Neural cell (in vitro differentiated cells): Measurements from ENCODE around the gene SLN. TPM values are rescaled to one million over a fixed set of nuclear protein-coding genes. Genes with fewer than 3 reads are reported as not detected.

Experiments used
- H2AFZ ChIP-seq: fragments of 200-600, 300-800 bp; sonication (generic), shearing (Covaris generic); 2 replicates; pipeline ENCODE4 v1.6.0; 2014; ENCODE audit warnings: low read depth, mild to moderate bottlenecking, antibody characterized with exemption, low read length, moderate library complexity
- H3F3A ChIP-seq: fragments of 200-600 bp; shearing (Covaris generic); 2 replicates; pipeline ENCODE4 v1.6.1; 2016; ENCODE audit warnings: mild to moderate bottlenecking, moderate library complexity, mixed read lengths, antibody characterized with exemption, low read length; ENCODE audit not compliant: insufficient read depth, poor library complexity, severe bottlenecking
- H3K27ac ChIP-seq: fragments of 200-600, 300-800 bp; sonication (generic), shearing (Covaris generic); 2 replicates; pipeline ENCODE4 v1.5.1; 2014; ENCODE audit warnings: mild to moderate bottlenecking, low read length, moderate library complexity
- H3K27me3 ChIP-seq: fragments of 300-800, 200-600 bp; sonication (generic), shearing (Covaris generic); 2 replicates; pipeline ENCODE4 v1.6.0; 2014; ENCODE audit warnings: mild to moderate bottlenecking, low read depth, low read length, moderate library complexity; ENCODE audit not compliant: insufficient read depth
- H3K36me3 ChIP-seq: fragments of 300-800, 200-600 bp; sonication (generic), shearing (Covaris generic); 2 replicates; pipeline ENCODE4 v1.5.1; 2014; ENCODE audit warnings: mild to moderate bottlenecking, antibody characterized with exemption, low read length, moderate library complexity; ENCODE audit not compliant: insufficient read depth
- H3K4me2 ChIP-seq: fragments of 300-800, 200-600 bp; sonication (generic), shearing (Covaris generic); 2 replicates; pipeline ENCODE4 v1.6.0; 2014; ENCODE audit warnings: mild to moderate bottlenecking, low read length
- H3K4me3 ChIP-seq: fragments of 300-800, 200-600 bp; sonication (generic), shearing (Covaris generic); 2 replicates; pipeline ENCODE4 v1.5.1; 2014; ENCODE audit warnings: mild to moderate bottlenecking, low read length, moderate library complexity
- H3K79me2 ChIP-seq: fragments of 200-600 bp; shearing (Covaris generic); replicated peaks from 2 replicates; pipeline ENCODE4 v1.6.0; 2014; ENCODE audit warnings: mild to moderate bottlenecking, low read length, moderate library complexity; ENCODE audit not compliant: insufficient read depth
- H3K9ac ChIP-seq: fragments of 300-800, 200-600 bp; sonication (generic), shearing (Covaris generic); 2 replicates; pipeline ENCODE4 v1.6.1; 2016; ENCODE audit warnings: mild to moderate bottlenecking, low read length, mixed read lengths
- H3K9me2 ChIP-seq: fragments of 200-600 bp; shearing (Covaris generic); 2 replicates; pipeline ENCODE4 v1.6.1; 2016; ENCODE audit warnings: mild to moderate bottlenecking, low read length, mixed read lengths; ENCODE audit not compliant: insufficient read depth
- H3K9me3 ChIP-seq: fragments of 200-600, 300-800 bp; sonication (generic), shearing (Covaris generic); 2 replicates; pipeline ENCODE4 v1.6.1; 2016; ENCODE audit warnings: mild to moderate bottlenecking, mixed run types, low read length, moderate library complexity, mixed read lengths
- H4K20me1 ChIP-seq: fragments of 200-600 bp; shearing (Covaris generic); 2 replicates; pipeline ENCODE4 v1.6.1; 2016; ENCODE audit warnings: mild to moderate bottlenecking, mixed run types; ENCODE audit not compliant: insufficient read depth
- EP300 ChIP-seq: fragments of 450-650 bp; conservative IDR thresholded peaks from 2 replicates; pipeline ENCODE4 v1.6.1; 2014; ENCODE audit warnings: antibody characterized with exemption, mild to moderate bottlenecking, moderate library complexity; ENCODE audit not compliant: poor library complexity, severe bottlenecking
- EZH2 ChIP-seq: fragments of 200-600, 300-800 bp; shearing (Covaris generic), sonication (generic); IDR thresholded peaks from 2 replicates; pipeline ENCODE4 v1.6.1; 2014; ENCODE audit warnings: antibody characterized with exemption, low read length, borderline replicate concordance, mild to moderate bottlenecking; ENCODE audit not compliant: insufficient read depth, poor library complexity, severe bottlenecking
- MXI1 ChIP-seq: fragments of 450-650 bp; conservative IDR thresholded peaks from 2 replicates; pipeline ENCODE4 v1.6.1; 2014; ENCODE audit warnings: antibody characterized with exemption, mild to moderate bottlenecking; ENCODE audit not compliant: poor library complexity, severe bottlenecking
- POLR2AphosphoS5 ChIP-seq: IDR thresholded peaks from 2 replicates; pipeline ENCODE4 v1.6.1; 2012
- RAD21 ChIP-seq: fragments of 450-650 bp; conservative IDR thresholded peaks from 2 replicates; pipeline ENCODE4 v1.6.1; 2014; ENCODE audit warnings: antibody characterized with exemption, mild to moderate bottlenecking, moderate library complexity
- SMC3 ChIP-seq: fragments of 450-650 bp; conservative IDR thresholded peaks from 2 replicates; pipeline ENCODE4 v1.6.1; 2014; ENCODE audit warnings: antibody characterized with exemption, mild to moderate bottlenecking, moderate library complexity; ENCODE audit not compliant: poor library complexity
- TAF1 ChIP-seq: IDR thresholded peaks from 2 replicates; pipeline ENCODE4 v1.6.1; 2012; ENCODE audit warnings: low read depth
- polyA plus RNA-seq: library from polyadenylated mRNA; depleted of rRNA; stranded (reverse); fragments of >200 nt; gene quantifications from 2 replicates; pipeline ENCODE4 v1.2.3, GENCODE V29; 2014
- TF ChIP-seq, protein P1 (sequence below): IDR thresholded peaks from 2 replicates; pipeline ENCODE4 v1.6.1; 2012; ENCODE audit warnings: borderline replicate concordance
- TF ChIP-seq, protein P2 (sequence below): fragments of 450-650 bp; IDR thresholded peaks from 2 replicates; pipeline ENCODE4 v1.5.1; 2014; ENCODE audit warnings: antibody characterized with exemption, mild to moderate bottlenecking, moderate library complexity; ENCODE audit not compliant: poor library complexity, severe bottlenecking

SLN gene
- polyA plus RNA-seq, 1 donor from 2014 or later, result not detected

DNA sequence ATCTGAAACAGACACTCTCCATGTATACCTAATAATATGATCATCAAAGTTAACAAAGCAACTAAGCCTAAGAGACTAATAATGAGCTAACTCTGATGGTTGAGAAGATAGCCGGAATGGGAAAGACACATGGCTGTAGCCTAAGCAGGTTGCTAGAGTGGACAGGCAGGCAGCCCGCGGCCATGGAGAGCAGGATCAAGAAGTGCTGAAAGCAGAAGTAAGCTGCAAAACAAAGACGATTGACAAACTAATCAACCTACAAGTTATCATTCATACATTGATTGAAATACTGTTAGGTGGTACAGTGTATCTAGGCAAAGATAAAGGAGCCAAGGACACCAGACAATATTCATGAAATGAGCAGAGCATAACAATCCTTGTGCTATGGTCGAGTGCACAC lies 29.3 kb downstream of the SLN start:
- no peaks in the 10 kb centered on the region for H3F3A ChIP-seq
- TF ChIP-seq POLR2AphosphoS5, result no peak
- no peak for TF ChIP-seq SMC3
- TF ChIP-seq MXI1, result no peak
- TF ChIP-seq, protein P1, sequence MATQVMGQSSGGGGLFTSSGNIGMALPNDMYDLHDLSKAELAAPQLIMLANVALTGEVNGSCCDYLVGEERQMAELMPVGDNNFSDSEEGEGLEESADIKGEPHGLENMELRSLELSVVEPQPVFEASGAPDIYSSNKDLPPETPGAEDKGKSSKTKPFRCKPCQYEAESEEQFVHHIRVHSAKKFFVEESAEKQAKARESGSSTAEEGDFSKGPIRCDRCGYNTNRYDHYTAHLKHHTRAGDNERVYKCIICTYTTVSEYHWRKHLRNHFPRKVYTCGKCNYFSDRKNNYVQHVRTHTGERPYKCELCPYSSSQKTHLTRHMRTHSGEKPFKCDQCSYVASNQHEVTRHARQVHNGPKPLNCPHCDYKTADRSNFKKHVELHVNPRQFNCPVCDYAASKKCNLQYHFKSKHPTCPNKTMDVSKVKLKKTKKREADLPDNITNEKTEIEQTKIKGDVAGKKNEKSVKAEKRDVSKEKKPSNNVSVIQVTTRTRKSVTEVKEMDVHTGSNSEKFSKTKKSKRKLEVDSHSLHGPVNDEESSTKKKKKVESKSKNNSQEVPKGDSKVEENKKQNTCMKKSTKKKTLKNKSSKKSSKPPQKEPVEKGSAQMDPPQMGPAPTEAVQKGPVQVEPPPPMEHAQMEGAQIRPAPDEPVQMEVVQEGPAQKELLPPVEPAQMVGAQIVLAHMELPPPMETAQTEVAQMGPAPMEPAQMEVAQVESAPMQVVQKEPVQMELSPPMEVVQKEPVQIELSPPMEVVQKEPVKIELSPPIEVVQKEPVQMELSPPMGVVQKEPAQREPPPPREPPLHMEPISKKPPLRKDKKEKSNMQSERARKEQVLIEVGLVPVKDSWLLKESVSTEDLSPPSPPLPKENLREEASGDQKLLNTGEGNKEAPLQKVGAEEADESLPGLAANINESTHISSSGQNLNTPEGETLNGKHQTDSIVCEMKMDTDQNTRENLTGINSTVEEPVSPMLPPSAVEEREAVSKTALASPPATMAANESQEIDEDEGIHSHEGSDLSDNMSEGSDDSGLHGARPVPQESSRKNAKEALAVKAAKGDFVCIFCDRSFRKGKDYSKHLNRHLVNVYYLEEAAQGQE, result no peak
- TF ChIP-seq EP300, result no peak
- TF ChIP-seq, protein P2, sequence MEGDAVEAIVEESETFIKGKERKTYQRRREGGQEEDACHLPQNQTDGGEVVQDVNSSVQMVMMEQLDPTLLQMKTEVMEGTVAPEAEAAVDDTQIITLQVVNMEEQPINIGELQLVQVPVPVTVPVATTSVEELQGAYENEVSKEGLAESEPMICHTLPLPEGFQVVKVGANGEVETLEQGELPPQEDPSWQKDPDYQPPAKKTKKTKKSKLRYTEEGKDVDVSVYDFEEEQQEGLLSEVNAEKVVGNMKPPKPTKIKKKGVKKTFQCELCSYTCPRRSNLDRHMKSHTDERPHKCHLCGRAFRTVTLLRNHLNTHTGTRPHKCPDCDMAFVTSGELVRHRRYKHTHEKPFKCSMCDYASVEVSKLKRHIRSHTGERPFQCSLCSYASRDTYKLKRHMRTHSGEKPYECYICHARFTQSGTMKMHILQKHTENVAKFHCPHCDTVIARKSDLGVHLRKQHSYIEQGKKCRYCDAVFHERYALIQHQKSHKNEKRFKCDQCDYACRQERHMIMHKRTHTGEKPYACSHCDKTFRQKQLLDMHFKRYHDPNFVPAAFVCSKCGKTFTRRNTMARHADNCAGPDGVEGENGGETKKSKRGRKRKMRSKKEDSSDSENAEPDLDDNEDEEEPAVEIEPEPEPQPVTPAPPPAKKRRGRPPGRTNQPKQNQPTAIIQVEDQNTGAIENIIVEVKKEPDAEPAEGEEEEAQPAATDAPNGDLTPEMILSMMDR, result no peak
- TF ChIP-seq EZH2, result no peak
- TF ChIP-seq RAD21, result no peak
- no peak for TF ChIP-seq TAF1
- H3K9me3 ChIP-seq, result no peaks in the 10 kb centered on the region

DNA sequence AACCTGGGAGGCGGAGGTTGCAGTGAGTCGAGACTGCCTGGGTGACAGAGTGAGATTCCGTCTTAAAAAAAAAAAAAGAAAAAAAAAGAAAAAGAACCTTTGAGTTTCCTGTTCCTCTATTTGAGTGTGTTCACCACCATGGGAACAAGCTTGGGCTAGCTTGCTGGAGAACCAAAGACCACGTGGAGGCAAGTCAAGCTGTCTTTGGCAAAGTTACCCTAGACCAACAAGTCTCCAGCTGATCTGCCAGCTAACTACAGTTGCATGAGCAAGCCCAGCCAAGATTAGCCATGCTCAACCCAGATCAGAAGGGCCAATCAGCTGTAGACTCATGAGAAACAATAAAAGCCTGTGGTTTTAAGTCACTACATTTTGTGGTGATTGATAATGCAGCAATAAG lies 29.7 kb downstream of the SLN start:
- Histone ChIP-seq H4K20me1 (no peaks in the 10 kb centered on the region), H3K4me3 (no peak overlapping the region), H3K36me3 (no peaks in the 10 kb centered on the region), H3K9me2 (no peaks in the 10 kb centered on the region), H3K79me2 (no peaks in the 10 kb centered on the region), H3K9me3 (no peaks in the 10 kb centered on the region), H2AFZ (no peak overlapping the region), H3K27ac (no peak overlapping the region), H3F3A (no peaks in the 10 kb centered on the region), H3K4me2 (no peak overlapping the region), H3K27me3 (no peaks in the 10 kb centered on the region), H3K9ac (no peak overlapping the region)
- TF ChIP-seq TAF1, result no peak
- no peak for TF ChIP-seq EZH2
- TF ChIP-seq SMC3, result no peak
- TF ChIP-seq, protein P2, result no peak
- no peak for TF ChIP-seq POLR2AphosphoS5
- TF ChIP-seq, protein P1, result no peak
- TF ChIP-seq EP300, result no peak
- no peak for TF ChIP-seq MXI1
- TF ChIP-seq RAD21, result no peak

More for the DNA sequence above, 29.3 kb downstream of the SLN start:
- Histone ChIP-seq H3K4me3 (no peak overlapping the region), H3K27ac (no peak overlapping the region), H3K9me2 (no peaks in the 10 kb centered on the region), H3K27me3 (no peaks in the 10 kb centered on the region), H3K79me2 (no peaks in the 10 kb centered on the region), H3K4me2 (no peak overlapping the region), H4K20me1 (no peaks in the 10 kb centered on the region), H3K9ac (no peak overlapping the region), H3K36me3 (no peaks in the 10 kb centered on the region), H2AFZ (no peak overlapping the region)
